OCI-M2 (cell line): Measurements from ENCODE around the gene SEMA5B.

ENCODE experiments used
- DNase-seq: peaks from one replicate; lab custom pipeline; 2025; ENCODE audit not compliant: unreplicated experiment; lab: John Stamatoyannopoulos, UW

The SEMA5B gene

GRCh38 chr3:123026565-123027291 lies 835 bp downstream of the SEMA5B start:
- DNase-seq, result no peak

- no peak for DNase-seq
These were observed 1.7 kb downstream of the SEMA5B start for GRCh38 chr3:123025642-123026521.

GRCh38 chr3:123024056-123024455 lies 3.5 kb downstream of the SEMA5B start:
- DNase-seq, result no peak

- DNase-seq, result no peak
These were observed 5.5 kb downstream of the SEMA5B start for GRCh38 chr3:123021996-123022510.

GRCh38 chr3:123021388-123021787 lies 6.2 kb downstream of the SEMA5B start:
- no peak for DNase-seq

GRCh38 chr3:123020709-123021108 lies 6.9 kb downstream of the SEMA5B start:
- DNase-seq, result no peak

GRCh38 chr3:123019591-123019990 lies 8.0 kb downstream of the SEMA5B start:
- no peak for DNase-seq

GRCh38 chr3:123019161-123019560 lies 8.4 kb downstream of the SEMA5B start:
- no peak for DNase-seq

GRCh38 chr3:123018683-123019082 lies 8.9 kb downstream of the SEMA5B start:
- DNase-seq, result no peak

GRCh38 chr3:123015596-123015995 lies 12.0 kb downstream of the SEMA5B start:
- DNase-seq, result no peak

- DNase-seq, result no peak
These were observed 13.7 kb downstream of the SEMA5B start for GRCh38 chr3:123013876-123014275.

- DNase-seq, result no peak
These were observed 14.9 kb downstream of the SEMA5B start for GRCh38 chr3:123012652-123013051.

- no peak for DNase-seq
These were observed 16.1 kb downstream of the SEMA5B start for GRCh38 chr3:123011447-123011846.

GRCh38 chr3:123008840-123009239 lies 18.7 kb downstream of the SEMA5B start:
- no peak for DNase-seq

GRCh38 chr3:123006609-123007008 lies 21.0 kb downstream of the SEMA5B start:
- no peak for DNase-seq

- no peak for DNase-seq
These were observed 22.3 kb downstream of the SEMA5B start for GRCh38 chr3:123005291-123005690.

- no peak for DNase-seq
These were observed 23.2 kb downstream of the SEMA5B start for GRCh38 chr3:123004201-123004918.

- DNase-seq, result no peak
These were observed 24.6 kb downstream of the SEMA5B start for GRCh38 chr3:123002749-123003497.

- no peak for DNase-seq
These were observed 25.3 kb downstream of the SEMA5B start for GRCh38 chr3:123002100-123002748.

- DNase-seq, result no peak
These were observed 28.7 kb downstream of the SEMA5B start for GRCh38 chr3:122998856-122999255.
